ENCODE data around the gene NOD1.

GRCh38 chr7:30450983-30451497 lies 27.5 kb downstream of the NOD1 start:
- no peak for TF ChIP-seq POLR2AphosphoS5 (IDR thresholded peaks at IDR 0.05)
- no peak for TF ChIP-seq CTCF (IDR thresholded peaks at IDR 0.05)
- no peak for TF ChIP-seq POLR2A (IDR thresholded peaks at IDR 0.05)

Measured in prostate gland (tissue), 2 donors.